AG10803 (cell line): ENCODE data around the gene BABAM2.
"Not testable (repeated sequence)": the region's sequence is repeated elsewhere in the genome, so short reads cannot be mapped to it uniquely, and the experiment has no call there.

ENCODE experiments used
- DNase-seq: peaks from one replicate; pipeline ENCODE4 v3.0.0; 2010; ENCODE audit warnings: low read depth
- H3K4me3 ChIP-seq: 2 replicates; pipeline ENCODE4 v1.5.1; 2011; ENCODE audit warnings: mild to moderate bottlenecking, low read length, control low read depth
- TF ChIP-seq, protein P1 (sequence below): conservative IDR thresholded peaks from 2 replicates; pipeline ENCODE4 v1.5.1; 2011; ENCODE audit warnings: mild to moderate bottlenecking, low read length, control low read depth, inconsistent platforms

The BABAM2 gene

DNA sequence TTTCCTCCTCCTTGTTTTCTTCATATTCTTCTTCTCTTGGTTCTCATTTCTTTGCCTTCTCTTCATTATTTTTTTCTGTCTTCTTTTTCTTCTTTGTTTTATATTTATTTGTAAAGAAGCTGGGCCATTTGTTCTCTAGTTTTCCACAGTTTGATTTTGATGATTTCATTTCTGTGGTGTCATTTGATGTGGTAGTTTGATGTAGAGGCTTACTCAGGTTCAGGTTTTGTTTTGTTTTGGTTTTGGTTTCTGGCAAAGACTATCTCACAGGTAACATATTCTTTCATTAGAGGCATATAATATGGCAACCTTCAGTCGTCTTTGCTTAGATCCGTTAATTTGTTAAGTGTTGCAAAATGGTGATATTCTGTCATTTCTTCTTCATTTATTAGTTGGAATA is 75.3 kb downstream of the BABAM2 start:
- H3K4me3 ChIP-seq: no peak overlapping the region
- TF ChIP-seq, protein P1, sequence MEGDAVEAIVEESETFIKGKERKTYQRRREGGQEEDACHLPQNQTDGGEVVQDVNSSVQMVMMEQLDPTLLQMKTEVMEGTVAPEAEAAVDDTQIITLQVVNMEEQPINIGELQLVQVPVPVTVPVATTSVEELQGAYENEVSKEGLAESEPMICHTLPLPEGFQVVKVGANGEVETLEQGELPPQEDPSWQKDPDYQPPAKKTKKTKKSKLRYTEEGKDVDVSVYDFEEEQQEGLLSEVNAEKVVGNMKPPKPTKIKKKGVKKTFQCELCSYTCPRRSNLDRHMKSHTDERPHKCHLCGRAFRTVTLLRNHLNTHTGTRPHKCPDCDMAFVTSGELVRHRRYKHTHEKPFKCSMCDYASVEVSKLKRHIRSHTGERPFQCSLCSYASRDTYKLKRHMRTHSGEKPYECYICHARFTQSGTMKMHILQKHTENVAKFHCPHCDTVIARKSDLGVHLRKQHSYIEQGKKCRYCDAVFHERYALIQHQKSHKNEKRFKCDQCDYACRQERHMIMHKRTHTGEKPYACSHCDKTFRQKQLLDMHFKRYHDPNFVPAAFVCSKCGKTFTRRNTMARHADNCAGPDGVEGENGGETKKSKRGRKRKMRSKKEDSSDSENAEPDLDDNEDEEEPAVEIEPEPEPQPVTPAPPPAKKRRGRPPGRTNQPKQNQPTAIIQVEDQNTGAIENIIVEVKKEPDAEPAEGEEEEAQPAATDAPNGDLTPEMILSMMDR: no peak
- DNase-seq: no peak

DNA sequence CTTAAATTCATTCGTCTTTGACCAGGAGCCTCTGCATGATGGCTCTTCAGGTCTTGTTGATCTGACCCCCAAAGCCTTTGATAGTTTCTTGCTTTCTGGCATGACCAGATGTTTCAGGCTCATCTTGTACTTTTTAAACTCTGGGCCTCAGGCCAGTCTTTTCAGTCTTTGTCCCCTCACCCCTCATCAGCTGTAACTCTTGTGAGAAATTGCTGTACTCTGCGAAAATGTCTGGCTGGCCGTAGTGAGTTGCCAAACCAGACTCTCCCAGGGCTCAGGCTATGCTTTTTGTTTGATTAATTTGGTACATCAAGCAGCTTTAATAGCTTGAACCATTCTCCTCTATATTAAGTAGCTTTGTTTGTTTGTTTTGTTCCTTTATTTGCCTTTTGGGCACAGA is 75.9 kb downstream of the BABAM2 start:
- peak; percentile 77 for DNase-seq
- TF ChIP-seq, protein P1: no peak
- no peak overlapping the region for H3K4me3 ChIP-seq

GRCh38 chr2:27967076-27967475 is 76.5 kb downstream of the BABAM2 start:
- TF ChIP-seq, protein P1: no peak
- no peak overlapping the region for H3K4me3 ChIP-seq
- no peak for DNase-seq

GRCh38 chr2:27968045-27968444 is 77.5 kb downstream of the BABAM2 start:
- not testable (repeated sequence) for DNase-seq, H3K4me3 ChIP-seq

- H3K4me3 ChIP-seq, DNase-seq: not testable (repeated sequence)
Observed at GRCh38 chr2:27968957-27969356, 78.4 kb downstream of the BABAM2 start.

DNA sequence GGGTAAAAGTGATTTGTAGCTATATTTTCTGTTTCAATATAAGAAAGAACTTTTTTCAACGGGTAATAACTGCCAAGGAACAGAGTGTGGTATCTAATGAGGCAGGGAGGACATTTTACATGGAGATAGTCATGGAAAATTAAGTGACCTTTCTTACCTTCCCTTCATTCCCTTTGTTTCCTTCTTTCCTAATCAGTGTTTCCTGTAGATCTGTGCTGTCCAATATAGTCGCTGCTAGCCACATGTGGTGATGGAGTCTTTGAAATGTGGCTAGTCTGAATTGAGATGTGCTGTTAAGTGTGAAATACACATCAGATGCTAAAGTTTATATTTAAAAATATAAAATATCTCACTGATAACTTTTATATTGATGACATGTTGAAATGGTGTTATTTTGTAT is 81.8 kb downstream of the BABAM2 start:
- no peak overlapping the region for H3K4me3 ChIP-seq
- TF ChIP-seq, protein P1: no peak
- DNase-seq: no peak

- DNase-seq: no peak
- no peak overlapping the region for H3K4me3 ChIP-seq
- TF ChIP-seq, protein P1: peak; percentile 40
Observed at GRCh38 chr2:27973592-27973991, 83.1 kb downstream of the BABAM2 start.

DNA sequence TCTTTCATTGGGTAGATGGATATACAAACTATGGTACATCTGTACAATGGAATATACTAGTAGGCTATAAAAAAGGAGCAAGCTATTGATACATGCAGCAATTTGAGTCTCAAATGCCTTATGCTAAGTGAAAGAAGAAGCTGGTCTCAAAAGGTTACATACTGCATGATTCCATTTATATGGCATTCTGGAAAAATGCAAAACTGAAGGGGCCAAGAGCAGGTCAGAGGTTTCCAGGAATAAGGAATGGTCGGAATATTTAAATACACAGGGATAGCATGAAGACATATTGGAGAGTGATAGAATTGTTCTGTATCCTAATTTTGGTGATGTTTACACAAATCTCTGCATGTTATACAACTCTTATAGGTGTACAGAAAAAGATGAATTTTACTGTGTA is 85.8 kb downstream of the BABAM2 start:
- TF ChIP-seq, protein P1: no peak
- H3K4me3 ChIP-seq: no peak overlapping the region
- DNase-seq: no peak
